Measurements from ENCODE around the gene TRHDE.

Gene TRHDE

GRCh38 chr12:72272731-72273498, 745 bp downstream of the TRHDE start:
- DNase-seq (ENCODE audit: low spot score) = no peak
- no peak overlapping the region for H3K27ac ChIP-seq
- ChIA-PET CTCF (interaction anchor here (1.5 kb wide), 1 partner anchor 9 kb away, joined by 4 read pairs; no protein-coding TSS in a partner anchor), POLR2A (ENCODE audit: low non-redundant PET) (no interaction called here)
- TF ChIP-seq CTCF (conservative IDR thresholded peaks at IDR 0.05; ENCODE audit: low read depth) = no peak

GRCh38 chr12:72273499-72273837, 1.3 kb downstream of the TRHDE start:
- ChIA-PET POLR2A (ENCODE audit: low non-redundant PET) (no interaction called here), CTCF (interaction anchor here (1.5 kb wide), 1 partner anchor 9 kb away, joined by 4 read pairs; no protein-coding TSS in a partner anchor)
- H3K27ac ChIP-seq = no peak overlapping the region
- DNase-seq (ENCODE audit: low spot score) = no peak
- TF ChIP-seq CTCF (conservative IDR thresholded peaks at IDR 0.05; ENCODE audit: low read depth) = no peak

- no peak for TF ChIP-seq CTCF (conservative IDR thresholded peaks at IDR 0.05; ENCODE audit: low read depth)
- ChIA-PET POLR2A (ENCODE audit: low non-redundant PET) (no interaction called here), CTCF (interaction anchor here (1.5 kb wide), 1 partner anchor 10 kb away, joined by 4 read pairs; no protein-coding TSS in a partner anchor)
- DNase-seq (ENCODE audit: low spot score) = no peak
- H3K27ac ChIP-seq = no peak overlapping the region
These were observed 1.7 kb downstream of the TRHDE start for GRCh38 chr12:72273851-72274351.

DNA sequence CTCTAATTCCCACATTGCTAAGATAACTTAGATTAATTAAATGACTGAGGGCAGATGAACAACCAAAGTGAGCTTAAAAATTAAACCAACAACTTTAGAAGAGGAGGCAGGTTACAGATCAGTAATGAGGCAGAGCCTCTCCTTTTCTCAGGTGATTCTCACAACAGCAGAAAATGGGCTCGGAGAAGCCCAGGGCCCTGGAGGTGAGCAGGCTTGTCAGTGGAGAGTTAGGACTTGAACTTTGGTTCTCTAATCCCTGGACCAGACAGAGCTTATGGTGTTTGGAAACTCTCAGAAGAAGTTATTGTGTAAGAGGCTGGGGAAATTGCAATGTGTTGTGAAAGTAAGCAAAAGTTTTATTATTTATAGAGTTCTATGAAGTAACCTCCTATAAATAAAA, 2.8 kb downstream of the TRHDE start:
- no peak for DNase-seq (ENCODE audit: low spot score)
- TF ChIP-seq CTCF (conservative IDR thresholded peaks at IDR 0.05; ENCODE audit: low read depth) = no peak
- CTCF ChIA-PET = no interaction called here
- POLR2A ChIA-PET (ENCODE audit: low non-redundant PET) = no interaction called here
- H3K27ac ChIP-seq = no peak overlapping the region

GRCh38 chr12:72275526-72275925, 3.4 kb downstream of the TRHDE start:
- ChIA-PET POLR2A (ENCODE audit: low non-redundant PET) (no interaction called here), CTCF (no interaction called here)
- TF ChIP-seq CTCF (conservative IDR thresholded peaks at IDR 0.05; ENCODE audit: low read depth) = no peak
- no peak for DNase-seq (ENCODE audit: low spot score)
- H3K27ac ChIP-seq = no peak overlapping the region

DNA sequence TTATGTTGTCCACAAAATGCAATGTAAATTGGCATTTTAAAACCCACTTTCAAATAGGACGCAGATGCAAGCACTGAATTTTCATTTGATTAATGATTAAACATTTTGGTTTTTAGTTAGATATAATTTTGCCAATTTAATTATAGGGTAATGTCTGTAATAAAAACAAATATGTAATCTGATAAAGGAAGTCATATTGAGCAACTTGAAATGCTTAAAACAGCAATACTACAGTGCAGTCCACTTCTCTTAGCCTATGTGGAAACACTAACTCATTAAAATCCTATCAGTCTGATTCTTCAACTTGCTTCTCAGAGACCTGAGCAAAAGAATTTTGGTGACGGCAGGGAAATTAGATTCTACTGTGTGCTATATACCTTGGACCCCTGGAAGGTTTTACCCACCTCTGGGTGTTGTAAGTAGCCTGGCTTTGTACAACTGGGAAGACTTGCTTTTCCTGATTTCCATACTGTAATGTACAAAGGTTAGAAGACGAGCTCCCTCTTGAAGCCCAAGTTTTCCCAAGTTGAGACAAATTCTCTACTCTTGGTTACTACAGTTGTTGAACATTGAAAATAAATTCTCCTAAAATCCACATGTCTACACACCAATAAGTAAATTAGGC, 4.1 kb downstream of the TRHDE start:
- H3K27ac ChIP-seq = no peak overlapping the region
- no peak for TF ChIP-seq CTCF (conservative IDR thresholded peaks at IDR 0.05; ENCODE audit: low read depth)
- CTCF ChIA-PET = no interaction called here
- POLR2A ChIA-PET (ENCODE audit: low non-redundant PET) = no interaction called here
- DNase-seq (ENCODE audit: low spot score) = no peak

All from RWPE1 (cell line).